OCI-M2 (cell line): ENCODE measurements around the gene CFAP65.

ENCODE experiments used
- DNase-seq: peaks from one replicate; lab custom pipeline; 2025; ENCODE audit not compliant: unreplicated experiment; lab: John Stamatoyannopoulos, UW

Gene CFAP65

GRCh38 chr2:219062081-219062480 is 20.8 kb upstream of the CFAP65 start:
- DNase-seq: no peak

DNA sequence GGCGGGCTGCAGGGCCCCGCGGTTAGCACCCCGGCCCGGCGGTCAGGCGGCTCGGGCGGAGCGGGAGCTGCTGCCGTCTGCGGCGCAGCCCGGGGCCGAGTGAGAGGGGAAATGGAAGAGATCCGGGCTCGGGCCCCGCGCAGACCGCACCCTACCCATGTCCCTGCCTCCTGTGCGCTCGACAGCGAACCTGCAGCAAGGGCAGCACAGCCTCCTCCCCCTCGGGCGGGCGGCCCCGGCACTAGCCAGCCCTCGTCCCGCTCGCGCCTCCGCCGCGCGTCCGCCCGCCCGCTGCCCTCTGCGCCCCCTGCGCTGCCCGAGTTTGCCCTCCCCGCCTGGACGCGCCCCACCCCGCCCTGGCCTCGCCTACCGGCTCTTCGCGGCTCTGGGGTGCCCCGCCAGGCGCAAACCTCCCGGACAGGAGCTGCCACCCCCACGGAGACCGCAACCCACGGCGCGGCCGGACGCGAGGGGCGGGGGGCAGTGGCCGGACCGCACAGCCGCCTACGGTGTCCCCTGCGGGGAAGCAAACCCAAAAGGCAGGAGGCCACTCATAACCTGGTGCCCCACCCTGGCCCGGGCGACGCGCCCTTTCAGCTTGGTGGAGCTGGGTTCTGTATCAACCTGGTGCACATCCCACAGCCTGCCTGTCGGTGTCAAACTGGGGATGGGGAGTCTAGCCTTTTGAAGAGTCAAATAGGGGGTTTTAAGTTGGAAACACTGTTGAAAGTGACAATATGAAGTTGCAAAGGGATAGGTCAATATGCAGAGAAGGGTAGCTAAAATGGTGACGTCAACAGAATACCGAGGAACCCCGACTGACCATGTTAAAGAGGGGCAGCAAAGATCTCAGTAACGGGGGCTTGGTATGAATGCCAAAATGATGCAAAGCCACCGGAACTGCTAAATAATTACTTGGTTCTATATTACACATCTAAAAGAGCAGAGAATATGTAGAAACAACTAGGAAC is 19.8 kb upstream of the CFAP65 start, which contains the start of gene IHH:
Gene IHH (minus strand): TSS at position 101 of the 971 bp plus-strand sequence. CDS start 454 bp downstream, outside the sequence.
- no peak for DNase-seq

DNA sequence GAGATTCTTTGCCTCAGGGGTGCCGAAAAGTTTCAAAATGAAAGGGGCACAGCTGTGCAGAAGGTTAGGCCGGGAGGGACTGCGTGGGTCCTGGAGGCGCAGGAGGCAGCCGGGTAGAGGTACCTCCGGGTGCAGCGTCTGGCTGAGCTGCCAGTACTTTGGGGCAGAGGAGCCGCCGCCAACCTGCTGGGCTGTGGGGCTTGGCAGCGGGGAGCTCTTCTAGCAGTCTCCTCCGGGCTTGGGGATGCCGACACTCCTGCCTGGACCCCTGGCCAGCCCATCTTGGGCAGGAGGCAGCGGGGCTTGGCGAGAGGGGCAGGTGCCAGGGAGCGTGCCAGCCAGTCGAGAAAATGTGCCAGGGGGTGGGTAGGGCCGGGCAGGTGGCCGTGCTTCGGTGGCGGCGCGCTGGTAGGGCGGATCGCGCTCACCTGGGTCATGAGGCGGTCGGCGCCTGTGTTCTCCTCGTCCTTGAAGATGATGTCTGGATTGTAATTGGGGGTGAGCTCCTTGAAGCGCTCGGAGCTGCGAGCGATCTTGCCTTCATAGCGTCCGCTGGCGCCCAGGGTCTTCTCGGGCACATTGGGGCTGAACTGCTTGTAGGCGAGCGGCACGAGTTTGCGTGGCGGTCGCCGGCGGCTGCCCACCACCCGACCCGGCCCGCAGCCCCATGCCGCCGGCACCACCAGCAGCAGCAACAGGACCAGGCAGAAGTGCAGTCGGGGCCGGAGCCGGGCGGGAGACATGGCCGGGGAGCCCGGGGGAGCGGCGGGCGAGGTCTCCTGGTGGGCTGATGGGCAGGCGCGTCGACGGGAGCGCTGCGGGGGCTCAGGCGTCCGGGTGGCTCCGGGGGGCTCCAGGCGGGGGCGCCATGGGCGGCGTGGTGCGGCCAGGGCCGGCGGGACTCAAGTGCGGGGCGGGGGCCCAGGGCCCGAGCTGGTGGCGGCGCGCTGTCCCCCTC is 18.7 kb upstream of the CFAP65 start:
- DNase-seq: no peak

DNA sequence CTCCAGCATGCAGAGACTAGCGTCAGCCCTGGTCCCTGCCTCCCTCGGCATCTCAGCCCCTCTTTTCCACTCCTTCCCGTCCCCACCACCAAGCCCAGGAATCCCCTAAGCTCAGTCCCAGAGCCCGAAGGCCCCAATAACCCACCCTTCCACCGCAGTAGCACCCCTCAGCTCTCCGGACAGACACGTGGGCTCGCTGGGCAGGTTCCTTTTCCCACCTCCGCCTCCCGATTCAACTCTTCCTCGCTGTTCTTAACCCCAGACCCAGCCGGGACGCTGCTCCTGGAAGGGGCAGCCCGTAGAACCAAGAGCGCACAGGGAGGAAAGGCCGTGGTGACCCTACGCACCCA is 18.0 kb upstream of the CFAP65 start:
- no peak for DNase-seq

DNA sequence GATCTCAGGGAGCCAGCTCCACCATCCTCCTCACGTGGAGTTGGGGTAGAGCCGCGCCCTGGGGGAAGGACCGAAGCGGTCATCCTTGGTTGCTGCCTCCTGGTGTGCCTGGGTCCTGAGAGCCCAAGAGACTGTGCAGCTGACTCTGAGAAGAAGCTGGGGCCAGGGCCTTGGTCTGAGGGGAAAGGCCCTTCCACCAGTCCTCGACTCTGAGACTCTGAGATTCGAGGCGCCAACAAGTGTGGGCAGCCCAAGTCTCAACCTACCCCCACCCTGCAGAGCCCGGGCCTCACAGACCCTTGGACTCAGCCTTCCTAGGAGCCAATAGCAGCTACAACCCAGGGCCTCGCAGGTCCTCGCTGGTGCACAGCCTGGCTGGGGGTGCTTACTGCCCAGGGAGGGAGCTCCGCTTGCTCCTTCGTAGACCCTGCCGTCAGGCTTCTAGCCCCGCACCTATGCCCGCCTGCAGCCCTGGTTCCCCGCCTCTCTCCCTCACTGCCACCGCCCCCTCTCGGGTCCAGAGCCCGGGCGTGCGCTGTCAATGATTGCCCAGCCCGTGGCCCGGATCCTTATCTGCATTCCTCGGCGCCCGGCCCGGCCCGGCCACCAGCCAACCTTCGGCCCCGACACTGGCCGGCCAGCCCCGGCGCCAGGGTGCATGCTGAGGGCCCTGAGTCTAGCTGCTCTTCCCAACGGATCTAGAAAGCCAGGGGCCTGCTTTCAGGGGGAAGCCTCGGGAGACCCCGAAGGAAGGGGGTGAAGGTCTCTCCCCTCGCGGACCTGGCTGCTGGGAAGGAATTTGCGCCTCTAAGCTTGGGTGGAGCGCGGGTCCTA is 17.4 kb upstream of the CFAP65 start:
- DNase-seq: no peak

GRCh38 chr2:219057709-219058540 is 16.6 kb upstream of the CFAP65 start:
- no peak for DNase-seq

- DNase-seq: no peak
Measured at GRCh38 chr2:219056896-219057708, 15.8 kb upstream of the CFAP65 start.

DNA sequence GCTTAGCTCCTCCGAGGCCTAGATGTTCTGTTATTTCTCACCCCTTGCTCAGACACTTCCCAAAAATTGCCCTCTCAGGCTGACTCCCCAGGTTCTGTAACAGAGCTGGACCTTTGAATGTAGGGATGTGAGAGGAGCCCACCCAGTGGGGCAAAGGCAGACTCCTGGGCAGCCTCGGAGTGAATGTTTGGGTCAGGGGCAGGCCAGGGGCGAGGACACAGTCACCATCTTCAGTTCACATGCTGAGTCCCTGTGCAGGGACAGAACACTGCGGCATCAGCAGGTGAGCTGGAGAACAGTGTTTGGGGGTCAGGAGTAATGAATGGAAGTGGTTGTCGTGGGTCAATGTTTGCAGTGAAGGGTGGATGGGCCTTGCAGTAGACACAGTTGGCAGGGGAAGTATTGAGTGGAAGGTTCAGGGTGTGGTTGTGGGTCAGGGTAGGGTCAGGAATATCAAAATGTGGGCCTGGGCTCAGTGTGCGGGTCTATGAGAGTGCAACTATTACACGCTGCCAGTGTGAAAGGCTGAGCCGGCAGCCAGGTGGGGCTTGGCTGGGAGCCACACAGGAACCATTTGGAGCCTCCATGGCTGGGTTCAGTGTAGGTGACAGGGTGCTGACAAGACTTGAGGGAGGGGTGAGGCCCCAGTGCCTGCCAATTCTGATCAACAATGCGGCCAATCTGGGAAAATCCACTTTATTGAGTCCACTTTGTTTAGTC is 15.0 kb upstream of the CFAP65 start:
- no peak for DNase-seq

GRCh38 chr2:219054956-219055903 is 13.9 kb upstream of the CFAP65 start:
- no peak for DNase-seq

DNA sequence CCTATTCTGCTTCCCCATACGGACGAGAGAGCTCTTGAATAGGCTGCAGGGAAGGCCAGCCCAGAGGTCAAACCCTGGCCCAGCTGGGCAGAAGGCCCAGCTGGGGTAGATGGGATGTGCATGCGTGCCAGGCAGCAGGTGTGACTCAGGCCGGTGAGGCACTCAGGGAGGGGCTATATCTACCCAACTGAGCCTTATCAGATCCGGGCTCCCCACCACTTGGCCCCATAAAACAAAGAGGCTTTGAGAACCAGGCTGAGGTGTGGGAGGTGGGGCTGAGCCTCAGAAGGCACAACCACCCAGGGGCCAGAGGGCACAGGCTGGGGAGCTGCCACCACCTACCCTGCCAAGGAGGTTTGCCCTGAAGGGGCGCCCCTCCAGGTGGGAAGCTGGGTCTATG is 8.0 kb upstream of the CFAP65 start:
- no peak for DNase-seq

- DNase-seq: no peak
Measured at GRCh38 chr2:219045937-219046550, 4.7 kb upstream of the CFAP65 start.

GRCh38 chr2:219042750-219043149 is 1.4 kb upstream of the CFAP65 start:
- DNase-seq: no peak

- DNase-seq: no peak
Measured at GRCh38 chr2:219042157-219042556, 841 bp upstream of the CFAP65 start.

DNA sequence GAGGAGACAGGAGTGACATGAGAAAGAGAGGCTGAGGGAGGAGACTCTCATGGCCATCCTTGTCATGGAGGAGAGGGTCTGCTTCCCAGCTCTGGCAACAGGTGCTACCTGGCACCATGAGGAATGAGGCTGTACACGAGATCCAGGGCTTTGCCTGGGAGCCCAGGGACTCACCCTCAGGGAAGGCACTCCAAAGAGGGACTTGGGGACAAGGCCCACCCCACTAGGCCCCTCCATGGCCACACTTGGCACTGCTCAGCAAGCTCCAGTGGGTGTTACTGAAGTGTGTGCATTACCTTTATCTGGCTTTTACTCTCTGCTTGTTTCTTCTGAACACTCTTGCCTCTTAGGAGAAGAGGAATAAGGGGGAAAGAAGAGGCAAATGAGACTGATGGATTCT is 2.7 kb downstream of the CFAP65 start:
- no peak for DNase-seq

GRCh38 chr2:219037783-219038499 is 3.4 kb downstream of the CFAP65 start:
- DNase-seq: no peak

DNA sequence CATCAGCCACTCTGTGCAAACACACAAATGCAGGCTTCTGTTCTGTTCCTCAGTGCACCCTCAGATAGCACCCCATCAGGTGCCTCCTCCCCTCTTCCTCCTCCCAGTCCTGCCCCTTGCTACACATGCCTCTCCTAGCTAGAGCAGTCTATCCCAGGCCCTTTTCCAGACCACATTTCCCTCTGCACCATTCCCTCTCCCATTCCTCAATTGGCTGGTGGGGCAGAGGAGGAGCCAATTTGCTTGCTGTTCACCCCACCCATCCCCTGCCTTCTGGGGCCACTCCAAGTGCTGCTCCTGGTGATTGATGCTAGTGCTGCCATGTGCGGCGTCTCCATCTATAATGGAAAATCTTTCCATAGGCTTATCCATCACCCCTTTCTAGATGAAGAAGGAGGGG is 5.4 kb downstream of the CFAP65 start:
- no peak for DNase-seq
